ENCODE measurements around the gene ST13.
"Not testable (repeated sequence)": the region's sequence is repeated elsewhere in the genome, so short reads cannot be mapped to it uniquely, and the experiment has no call there.

Gene ST13

DNA sequence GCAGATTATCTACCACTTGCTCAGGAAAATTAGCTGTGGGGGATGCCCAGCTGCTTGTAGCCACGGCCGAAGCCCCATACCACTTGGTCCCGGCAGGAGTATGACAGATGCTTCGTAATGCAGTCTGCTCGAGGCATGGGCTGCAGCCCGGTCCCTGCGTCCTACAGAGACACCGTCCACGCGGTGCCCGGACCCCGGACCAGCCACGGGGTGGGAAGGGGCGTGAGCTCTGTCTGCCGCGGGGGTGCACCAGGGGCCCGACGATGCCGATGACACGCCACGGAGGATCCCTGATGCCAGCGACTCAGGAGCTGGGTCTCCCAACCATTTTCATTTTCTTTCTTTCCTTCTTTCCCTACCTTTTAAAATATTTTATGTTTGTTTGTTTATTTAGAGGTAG is 67.3 kb downstream of the ST13 start:
- DNase-seq (ENCODE audit: low read depth in 3 of 3, low spot score in 1 of 3): no peak

DNA sequence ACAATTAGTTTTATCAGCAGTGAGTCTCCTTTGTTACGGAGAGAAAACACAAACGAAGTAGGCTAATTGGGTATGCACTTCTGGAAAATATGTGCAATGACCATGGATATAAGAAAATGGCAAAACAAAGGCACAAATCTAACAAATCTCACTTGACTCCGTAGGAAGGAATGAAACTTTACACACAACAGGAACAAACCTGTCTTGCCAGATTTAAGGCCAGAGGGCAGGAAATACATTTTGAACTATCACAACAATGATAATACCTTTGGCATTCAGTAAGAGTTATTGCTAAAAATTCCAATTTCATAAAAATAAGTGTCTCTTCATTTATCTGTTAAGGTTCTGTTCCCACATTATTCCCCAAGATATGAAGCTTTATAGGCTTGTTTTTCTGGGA is 73.9 kb downstream of the ST13 start:
- DNase-seq (ENCODE audit: low read depth in 3 of 3, low spot score in 1 of 3): no peak

DNA sequence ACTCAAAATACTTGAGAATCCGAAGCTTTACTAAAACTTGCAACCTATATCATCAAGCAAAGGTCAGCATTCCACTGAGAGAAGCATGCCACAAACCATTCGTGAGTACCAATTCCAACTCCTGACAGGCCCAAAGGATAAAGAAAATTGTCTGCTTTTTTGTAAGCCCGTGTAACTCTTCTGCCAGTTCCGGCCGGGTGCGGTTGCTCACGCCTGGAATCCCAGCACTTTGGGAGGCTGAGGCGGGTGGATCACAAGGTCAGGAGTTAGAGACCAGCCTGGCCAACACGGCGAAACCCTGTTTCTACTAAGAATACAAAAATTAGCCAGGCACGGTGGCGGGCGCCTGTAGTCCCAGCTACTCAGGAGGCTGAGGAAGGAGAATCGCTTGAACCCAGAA is 74.7 kb downstream of the ST13 start:
- DNase-seq (ENCODE audit: low read depth in 3 of 3, low spot score in 1 of 3): not testable (repeated sequence)
